DND-41 (cell line): ENCODE results near the gene ZFYVE26.

Source experiments
- ATAC-seq: fragments of 200-7000 bp; cut with Tn5 transposase; 3 replicates; pipeline ENCODE4 v1.9.1; 2021; ENCODE audit warnings: low read depth; ENCODE audit not compliant: insufficient read depth
- DNase-seq: peaks from one replicate; pipeline ENCODE4 v3.0.0-alpha.2; 2020
- H2AFZ ChIP-seq: 2 replicates; pipeline ENCODE4 v1.6.0; 2012; ENCODE audit warnings: low read depth, low read length
- H3K27ac ChIP-seq: 2 replicates; pipeline ENCODE4 v1.5.1; 2012; ENCODE audit warnings: low read length, inconsistent platforms
- H3K27me3 ChIP-seq: fragments of 200-600 bp; sonication (generic); 2 replicates; pipeline ENCODE4 v1.6.0; 2012; ENCODE audit warnings: low read length, mild to moderate bottlenecking, inconsistent platforms; ENCODE audit not compliant: insufficient read depth, poor library complexity
- H3K36me3 ChIP-seq: 2 replicates; pipeline ENCODE4 v1.5.1; 2012; ENCODE audit warnings: low read length, inconsistent platforms; ENCODE audit not compliant: insufficient read depth
- H3K4me1 ChIP-seq: 2 replicates; pipeline ENCODE4 v1.5.1; 2012; ENCODE audit warnings: mild to moderate bottlenecking, low read length; ENCODE audit not compliant: insufficient read depth
- H3K4me2 ChIP-seq: 2 replicates; pipeline ENCODE4 v1.6.0; 2012; ENCODE audit warnings: mild to moderate bottlenecking, moderate library complexity, low read length, inconsistent platforms; ENCODE audit not compliant: insufficient read depth
- H3K4me3 ChIP-seq, 2 experiments: fragments of 200-600 bp in 1 of 2; shearing (Covaris generic) in 1 of 2; 2 replicates each; pipeline ENCODE4 v1.5.1; 2012 to 2016; ENCODE audit warnings: inconsistent platforms in 2 of 2, low read length in 2 of 2, mild to moderate bottlenecking in 2 of 2, low read depth in 1 of 2, moderate library complexity in 1 of 2
- H3K79me2 ChIP-seq: 2 replicates; pipeline ENCODE4 v1.6.0; 2012; ENCODE audit warnings: low read length, inconsistent platforms; ENCODE audit not compliant: insufficient read depth
- H3K9ac ChIP-seq: 2 replicates; pipeline ENCODE4 v1.6.0; 2012; ENCODE audit warnings: low read depth, mild to moderate bottlenecking, inconsistent platforms, low read length, moderate library complexity
- H3K9me3 ChIP-seq: 2 replicates; pipeline ENCODE4 v1.5.1; 2012; ENCODE audit warnings: low read length, moderate library complexity, mild to moderate bottlenecking, inconsistent platforms; ENCODE audit not compliant: insufficient read depth, severe bottlenecking
- H4K20me1 ChIP-seq: 2 replicates; pipeline ENCODE4 v1.6.0; 2012; ENCODE audit warnings: low read length; ENCODE audit not compliant: insufficient read depth
- EZH2 ChIP-seq: IDR thresholded peaks from 3 replicates; pipeline ENCODE4 v1.6.1; 2012; ENCODE audit warnings: borderline replicate concordance, low read depth, mild to moderate bottlenecking, moderate library complexity, low read length, inconsistent platforms; ENCODE audit not compliant: severe bottlenecking
- TF ChIP-seq, protein P1 (sequence below): IDR thresholded peaks from 2 replicates; pipeline ENCODE4 v1.5.1; 2012; ENCODE audit warnings: borderline replicate concordance, low read length, moderate library complexity, mild to moderate bottlenecking; ENCODE audit not compliant: poor library complexity, severe bottlenecking; ENCODE audit errors: extremely low read depth

Gene ZFYVE26

DNA sequence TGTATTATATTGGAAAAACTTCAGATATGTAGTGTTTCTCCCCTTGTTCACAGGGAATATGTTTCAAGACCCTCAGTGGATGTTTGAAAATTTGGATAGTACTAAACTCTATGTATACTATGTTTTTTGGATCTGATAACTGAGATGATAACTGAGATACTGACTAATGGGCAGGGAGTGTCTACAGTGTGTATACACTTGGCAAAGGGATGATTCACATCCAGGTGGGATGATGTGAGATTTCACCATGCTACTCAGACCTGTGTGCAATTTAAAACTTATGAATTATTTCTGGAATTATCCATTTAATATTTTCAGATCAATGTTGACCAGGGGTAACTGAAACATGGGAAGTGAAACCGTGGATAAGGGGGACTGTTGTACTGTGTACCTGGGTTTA is 17.0 kb upstream of the ZFYVE26 start:
- DNase-seq (no peak), ATAC-seq (no peak)
- Histone ChIP-seq H3K4me1 (no peaks in the 10 kb centered on the region), H3K9ac (no peak overlapping the region), H3K4me2 (no peak overlapping the region), H3K36me3 (peaks cover 28% of the 10 kb centered on the region), H4K20me1 (no peaks in the 10 kb centered on the region), H3K4me3 (no peak overlapping the region), H2AFZ (no peak overlapping the region), H3K27me3 (no peaks in the 10 kb centered on the region), H3K9me3 (no peaks in the 10 kb centered on the region), H3K79me2 (peaks cover 5% of the 10 kb centered on the region; the same call in 1 of the 2 replicates), H3K27ac (no peak overlapping the region)
- no peak for TF ChIP-seq EZH2
- TF ChIP-seq, protein P1, sequence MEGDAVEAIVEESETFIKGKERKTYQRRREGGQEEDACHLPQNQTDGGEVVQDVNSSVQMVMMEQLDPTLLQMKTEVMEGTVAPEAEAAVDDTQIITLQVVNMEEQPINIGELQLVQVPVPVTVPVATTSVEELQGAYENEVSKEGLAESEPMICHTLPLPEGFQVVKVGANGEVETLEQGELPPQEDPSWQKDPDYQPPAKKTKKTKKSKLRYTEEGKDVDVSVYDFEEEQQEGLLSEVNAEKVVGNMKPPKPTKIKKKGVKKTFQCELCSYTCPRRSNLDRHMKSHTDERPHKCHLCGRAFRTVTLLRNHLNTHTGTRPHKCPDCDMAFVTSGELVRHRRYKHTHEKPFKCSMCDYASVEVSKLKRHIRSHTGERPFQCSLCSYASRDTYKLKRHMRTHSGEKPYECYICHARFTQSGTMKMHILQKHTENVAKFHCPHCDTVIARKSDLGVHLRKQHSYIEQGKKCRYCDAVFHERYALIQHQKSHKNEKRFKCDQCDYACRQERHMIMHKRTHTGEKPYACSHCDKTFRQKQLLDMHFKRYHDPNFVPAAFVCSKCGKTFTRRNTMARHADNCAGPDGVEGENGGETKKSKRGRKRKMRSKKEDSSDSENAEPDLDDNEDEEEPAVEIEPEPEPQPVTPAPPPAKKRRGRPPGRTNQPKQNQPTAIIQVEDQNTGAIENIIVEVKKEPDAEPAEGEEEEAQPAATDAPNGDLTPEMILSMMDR, result no peak

DNA sequence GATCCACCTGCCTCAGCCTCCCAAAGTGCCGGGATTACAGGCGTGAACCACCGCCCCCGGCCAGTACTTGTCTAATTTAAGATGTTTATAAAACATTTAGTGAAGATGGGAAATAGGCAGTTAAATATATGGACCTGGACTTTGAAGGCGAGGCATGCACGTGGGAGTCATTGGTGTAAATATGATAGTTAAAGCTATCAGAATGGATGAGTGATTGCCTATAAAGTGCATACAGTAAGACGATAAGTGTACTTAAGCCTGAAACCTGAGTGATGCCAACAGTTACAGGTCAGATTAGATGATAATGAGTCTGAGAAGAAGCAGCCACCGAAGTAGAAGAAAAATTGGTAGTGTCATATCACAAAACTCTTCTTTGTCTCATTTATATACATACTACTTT is 14.7 kb upstream of the ZFYVE26 start:
- Histone ChIP-seq H3K4me3 (no peak overlapping the region), H3K9me3 (no peaks in the 10 kb centered on the region), H3K9ac (no peak overlapping the region), H3K27ac (no peak overlapping the region), H3K36me3 (peaks cover 31% of the 10 kb centered on the region), H3K27me3 (no peaks in the 10 kb centered on the region), H2AFZ (no peak overlapping the region), H3K79me2 (peaks cover 7% of the 10 kb centered on the region; the same call in 1 of the 2 replicates), H4K20me1 (no peaks in the 10 kb centered on the region), H3K4me2 (no peak overlapping the region), H3K4me1 (no peaks in the 10 kb centered on the region)
- ATAC-seq (no peak), DNase-seq (no peak)
- TF ChIP-seq, protein P1, result no peak
- no peak for TF ChIP-seq EZH2

DNA sequence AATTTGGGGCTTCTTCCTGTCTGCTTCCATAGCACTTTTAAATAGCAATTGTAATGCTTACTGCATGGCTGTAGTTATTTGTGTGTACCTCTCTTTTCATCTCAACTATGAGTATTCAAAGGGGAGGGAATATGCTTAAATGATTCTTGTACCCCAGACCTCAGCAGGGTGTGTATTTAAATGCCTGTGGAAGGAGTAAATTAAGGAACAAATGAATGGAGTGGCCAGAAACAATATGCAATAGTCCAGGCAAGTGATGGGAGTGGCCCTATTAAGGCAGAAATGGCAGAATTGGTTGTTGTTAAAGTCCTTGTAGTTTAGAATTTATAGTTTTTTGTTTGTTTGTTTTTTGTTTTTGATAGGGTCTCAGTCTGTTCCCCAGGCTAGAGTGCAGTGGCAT is 4.7 kb upstream of the ZFYVE26 start:
- TF ChIP-seq, protein P1, result no peak
- TF ChIP-seq EZH2, result no peak
- Histone ChIP-seq H3K4me3 (peak overlapping the region in 1 of 2 experiments; percentile 70; a peak in 2 of 4 replicates), H3K4me2 (peak overlapping the region; percentile 91), H3K79me2 (peaks cover 35% of the 10 kb centered on the region), H3K27ac (peak overlapping the region; percentile 76), H4K20me1 (no peaks in the 10 kb centered on the region), H3K36me3 (peaks cover 21% of the 10 kb centered on the region; the same call in 1 of the 2 replicates), H3K4me1 (peaks cover 29% of the 10 kb centered on the region), H3K9me3 (no peaks in the 10 kb centered on the region), H3K27me3 (no peaks in the 10 kb centered on the region), H2AFZ (peak overlapping the region; percentile 90; the same call in 1 of the 2 replicates), H3K9ac (peak overlapping the region; percentile 71)
- ATAC-seq (no peak), DNase-seq (no peak)
